CD8-positive, alpha-beta memory T cell (primary cell): Measurements from ENCODE around the gene TDRD5. TPM values are rescaled to one million over a fixed set of nuclear protein-coding genes. Genes with fewer than 3 reads are reported as not detected.
"Not testable (repeated sequence)": the region's sequence is repeated elsewhere in the genome, so short reads cannot be mapped to it uniquely, and the experiment has no call there.

Experiments
- CTCF ChIA-PET: fragments of 350-600 bp; sonication (Branson Sonifier 250); formaldehyde crosslinking; loops from one replicate; lab custom pipeline; 2021; ENCODE audit warnings: antibody characterized with exemption; lab: Charles Lee
- POLR2A ChIA-PET: fragments of 350-600 bp; sonication (Branson Sonifier 250); formaldehyde crosslinking; loops from one replicate; lab custom pipeline; 2021; ENCODE audit warnings: antibody characterized with exemption; lab: Charles Lee
- DNase-seq, 5 donors: peaks; one replicate each; pipeline versions ENCODE4 v3.0.0 to v3.0.0-alpha.2; 2020 to 2022; ENCODE audit warnings: mixed read lengths in 1 of 5
- H3K27ac ChIP-seq: one replicate; pipeline ENCODE4 v1.7.0; 2013; ENCODE audit warnings: low read depth, mild to moderate bottlenecking, low read length, moderate library complexity
- H3K27me3 ChIP-seq: 2 replicates; pipeline ENCODE4 v1.7.0; 2013; ENCODE audit warnings: low read length, mild to moderate bottlenecking; ENCODE audit not compliant: insufficient read depth, poor library complexity, severe bottlenecking
- H3K36me3 ChIP-seq: 2 replicates; pipeline ENCODE4 v1.7.0; 2013; ENCODE audit warnings: mild to moderate bottlenecking, low read length, moderate library complexity; ENCODE audit not compliant: insufficient read depth
- H3K4me1 ChIP-seq: 2 replicates; pipeline ENCODE4 v1.7.0; 2013; ENCODE audit warnings: mild to moderate bottlenecking, low read length, moderate library complexity; ENCODE audit not compliant: insufficient read depth
- H3K4me3 ChIP-seq: 2 replicates; pipeline ENCODE4 v1.7.0; 2013; ENCODE audit warnings: mild to moderate bottlenecking, low read length
- H3K9me3 ChIP-seq: 2 replicates; pipeline ENCODE4 v1.7.0; 2013; ENCODE audit warnings: mild to moderate bottlenecking, low read length
- H3K27ac Mint-ChIP-seq, 8 donors: one replicate each; pipeline ENCODE4 v1.8.0; 2020 to 2021; ENCODE audit warnings: mixed read lengths in 8 of 8, mild to moderate bottlenecking in 6 of 8, inconsistent platforms in 3 of 8, moderate library complexity in 3 of 8
- H3K27me3 Mint-ChIP-seq, 2 donors: one replicate each; pipeline ENCODE4 v1.8.0; 2020 to 2021; ENCODE audit warnings: mixed read lengths in 2 of 2, mild to moderate bottlenecking in 1 of 2, moderate library complexity in 1 of 2
- H3K36me3 Mint-ChIP-seq, 3 donors: one replicate each; pipeline ENCODE4 v1.8.0; 2020 to 2021; ENCODE audit warnings: mixed read lengths in 3 of 3, inconsistent platforms in 1 of 3, mild to moderate bottlenecking in 1 of 3
- H3K4me1 Mint-ChIP-seq, 3 donors: one replicate each; pipeline ENCODE4 v1.8.0; 2020 to 2021; ENCODE audit warnings: mixed read lengths in 3 of 3, inconsistent platforms in 1 of 3, mild to moderate bottlenecking in 1 of 3
- H3K4me3 Mint-ChIP-seq, 7 donors: one replicate each; pipeline ENCODE4 v1.8.0; 2020 to 2021; ENCODE audit warnings: mixed read lengths in 7 of 7, mild to moderate bottlenecking in 6 of 7, moderate library complexity in 4 of 7, inconsistent platforms in 2 of 7
- H3K9me3 Mint-ChIP-seq, 5 donors: one replicate each; pipeline ENCODE4 v1.8.0; 2020 to 2022; ENCODE audit warnings: mixed read lengths in 5 of 5, mild to moderate bottlenecking in 3 of 5, moderate library complexity in 2 of 5, inconsistent platforms in 1 of 5
- polyA plus RNA-seq: library from polyadenylated mRNA; unstranded; fragments of 300-500 nt; fragmentation: Illumina TruSeq; gene quantifications from one replicate; pipeline ENCODE4 v1.2.3, GENCODE V29; 2021
- total RNA-seq, 2 experiments: library from RNA; stranded (reverse); gene quantifications; one replicate each; pipeline ENCODE4 v1.2.3, GENCODE V29; 2021

TDRD5 gene
- total and polyA plus RNA-seq, 3 experiments from 2014 or later, result not detected

GRCh38 chr1:179630719-179631118 lies 39.1 kb downstream of the TDRD5 start:
- POLR2A ChIA-PET, result no interaction called here
- H3K36me3 Mint-ChIP-seq, result no peaks in the 10 kb centered on the region

GRCh38 chr1:179632868-179633267 lies 41.2 kb downstream of the TDRD5 start:
- CTCF ChIA-PET, result no interaction called here
- no peaks in the 10 kb centered on the region for H3K4me1 Mint-ChIP-seq
- peaks cover 4% of the 10 kb centered on the region for H3K27me3 ChIP-seq
- POLR2A ChIA-PET, result no interaction called here
- H3K27ac Mint-ChIP-seq, result no peak overlapping the region
- H3K36me3 ChIP-seq, result no peaks in the 10 kb centered on the region
- H3K27me3 Mint-ChIP-seq, result no peaks in the 10 kb centered on the region
- no peaks in the 10 kb centered on the region for H3K36me3 Mint-ChIP-seq
- H3K9me3 ChIP-seq, result no peaks in the 10 kb centered on the region
- H3K4me3 ChIP-seq, result no peak overlapping the region
- peaks cover 0 to 7% (median 0%) of the 10 kb centered on the region in 5 donors for H3K9me3 Mint-ChIP-seq
- no peaks in the 10 kb centered on the region for H3K4me1 ChIP-seq
- no peak for DNase-seq
- H3K4me3 Mint-ChIP-seq, result no peak overlapping the region
- no peak overlapping the region for H3K27ac ChIP-seq

More at GRCh38 chr1:179630719-179631118, 39.1 kb downstream of the TDRD5 start:
- no peaks in the 10 kb centered on the region for H3K36me3 ChIP-seq
- Mint-ChIP-seq H3K4me3 (no peak overlapping the region), H3K9me3 (peaks cover 0 to 7% (median 0%) of the 10 kb centered on the region in 5 donors), H3K27me3 (no peaks in the 10 kb centered on the region), H3K4me1 (no peaks in the 10 kb centered on the region), H3K27ac (no peak overlapping the region)
- no peaks in the 10 kb centered on the region for H3K9me3 ChIP-seq
- peaks cover 4% of the 10 kb centered on the region for H3K27me3 ChIP-seq
- CTCF ChIA-PET, result no interaction called here
- H3K4me1 ChIP-seq, result no peaks in the 10 kb centered on the region
- DNase-seq, result no peak
- no peak overlapping the region for H3K4me3 ChIP-seq
- H3K27ac ChIP-seq, result no peak overlapping the region

GRCh38 chr1:179637211-179637860 lies 45.7 kb downstream of the TDRD5 start:
- ChIA-PET POLR2A (no interaction called here), CTCF (no interaction called here)
- DNase-seq, result no peak
- Mint-ChIP-seq H3K9me3 (peaks cover 0 to 5% (median 0%) of the 10 kb centered on the region in 5 donors), H3K27me3 (peaks cover 0 to 4% of the 10 kb centered on the region in 2 donors), H3K4me3 (no peak overlapping the region), H3K4me1 (no peaks in the 10 kb centered on the region), H3K27ac (no peak overlapping the region), H3K36me3 (no peaks in the 10 kb centered on the region)
- Histone ChIP-seq H3K4me1 (no peaks in the 10 kb centered on the region), H3K36me3 (no peaks in the 10 kb centered on the region), H3K4me3 (no peak overlapping the region), H3K9me3 (no peaks in the 10 kb centered on the region), H3K27ac (no peak overlapping the region), H3K27me3 (no peaks in the 10 kb centered on the region)

- H3K27ac Mint-ChIP-seq, result no peak overlapping the region
- Histone ChIP-seq H3K27me3 (no peaks in the 10 kb centered on the region), H3K4me3 (no peak overlapping the region), H3K27ac (no peak overlapping the region), H3K36me3 (no peaks in the 10 kb centered on the region), H3K4me1 (no peaks in the 10 kb centered on the region), H3K9me3 (no peaks in the 10 kb centered on the region)
- no peak for DNase-seq
- H3K4me1 Mint-ChIP-seq, result no peaks in the 10 kb centered on the region
- H3K9me3 Mint-ChIP-seq, result peaks cover 4 to 15% (median 10%) of the 10 kb centered on the region in 5 donors
- CTCF ChIA-PET, result no interaction called here
- POLR2A ChIA-PET, result no interaction called here
- H3K36me3 Mint-ChIP-seq, result no peaks in the 10 kb centered on the region
- H3K27me3 Mint-ChIP-seq, result peaks cover 3 to 5% of the 10 kb centered on the region in 2 donors
- no peak overlapping the region for H3K4me3 Mint-ChIP-seq
Measured at GRCh38 chr1:179661018-179661417, 69.4 kb downstream of the TDRD5 start.

- Mint-ChIP-seq H3K27me3 (peaks cover 3 to 6% of the 10 kb centered on the region in 2 donors), H3K4me1 (no peaks in the 10 kb centered on the region), H3K27ac (no peak overlapping the region), H3K4me3 (no peak overlapping the region), H3K9me3 (peaks cover 4 to 10% (median 10%) of the 10 kb centered on the region in 5 donors), H3K36me3 (no peaks in the 10 kb centered on the region)
- POLR2A ChIA-PET, result no interaction called here
- Histone ChIP-seq H3K9me3 (no peaks in the 10 kb centered on the region), H3K27ac (no peak overlapping the region), H3K36me3 (no peaks in the 10 kb centered on the region), H3K4me1 (no peaks in the 10 kb centered on the region), H3K27me3 (no peaks in the 10 kb centered on the region), H3K4me3 (no peak overlapping the region)
- CTCF ChIA-PET, result no interaction called here
- DNase-seq, result no peak
Measured at GRCh38 chr1:179663810-179664209, 72.2 kb downstream of the TDRD5 start.

- POLR2A ChIA-PET, result no interaction called here
- Mint-ChIP-seq H3K27ac (no peak overlapping the region), H3K4me3 (peak overlapping the region in 1 of 7 donors; percentile 30), H3K9me3 (peaks cover 3 to 6% (median 6%) of the 10 kb centered on the region in 5 donors), H3K4me1 (no peaks in the 10 kb centered on the region), H3K36me3 (no peaks in the 10 kb centered on the region), H3K27me3 (peaks cover 0 to 4% of the 10 kb centered on the region in 2 donors)
- Histone ChIP-seq H3K27me3 (no peaks in the 10 kb centered on the region), H3K4me1 (no peaks in the 10 kb centered on the region), H3K4me3 (no peak overlapping the region), H3K27ac (no peak overlapping the region), H3K9me3 (no peaks in the 10 kb centered on the region), H3K36me3 (no peaks in the 10 kb centered on the region)
- CTCF ChIA-PET, result no interaction called here
- DNase-seq, result no peak
Measured at GRCh38 chr1:179677882-179678281, 86.2 kb downstream of the TDRD5 start.

GRCh38 chr1:179694530-179694929 lies 102.9 kb downstream of the TDRD5 start:
- CTCF ChIA-PET, H3K36me3 Mint-ChIP-seq, H3K4me1 Mint-ChIP-seq, H3K36me3 ChIP-seq, H3K9me3 ChIP-seq, H3K4me3 ChIP-seq, H3K4me1 ChIP-seq, H3K27ac Mint-ChIP-seq, H3K27ac ChIP-seq, POLR2A ChIA-PET, H3K4me3 Mint-ChIP-seq, H3K27me3 ChIP-seq, DNase-seq, H3K9me3 Mint-ChIP-seq: not testable (repeated sequence)
- H3K27me3 Mint-ChIP-seq, result peaks cover 2 to 52% of the 10 kb centered on the region in 2 donors

GRCh38 chr1:179702946-179703539 lies 111.4 kb downstream of the TDRD5 start:
- peaks cover 0 to 2% of the 10 kb centered on the region in 2 donors for H3K27me3 Mint-ChIP-seq
- H3K27ac ChIP-seq, result no peak overlapping the region

More at GRCh38 chr1:179702946-179703539, 111.4 kb downstream of the TDRD5 start:
- H3K36me3 ChIP-seq, result no peaks in the 10 kb centered on the region
- H3K4me1 ChIP-seq, result no peaks in the 10 kb centered on the region
- POLR2A ChIA-PET, result no interaction called here
- DNase-seq, result no peak
- CTCF ChIA-PET, result interaction anchor here (1.1 to 11.8 kb wide), 4 partner anchors 10 to 111 kb away, joined by 3 to 70 read pairs (median 34); no protein-coding TSS in a partner anchor
- Mint-ChIP-seq H3K36me3 (no peaks in the 10 kb centered on the region), H3K4me3 (no peak overlapping the region), H3K9me3 (peaks cover 0 to 2% (median 0%) of the 10 kb centered on the region in 5 donors), H3K27ac (no peak overlapping the region), H3K4me1 (no peaks in the 10 kb centered on the region)
- no peaks in the 10 kb centered on the region for H3K27me3 ChIP-seq
- H3K4me3 ChIP-seq, result no peak overlapping the region
- H3K9me3 ChIP-seq, result no peaks in the 10 kb centered on the region
